ENCODE data around the gene PTPRT.

The PTPRT gene

GRCh38 chr20:43058077-43058476 lies 131.6 kb downstream of the PTPRT start:
- no peaks in the 10 kb centered on the region for H3K27me3 ChIP-seq
- H3K4me3 ChIP-seq (ENCODE audit: low read depth in 1 of 2, low read length in 1 of 2): no peak overlapping the region
- no peak overlapping the region for H3K27ac ChIP-seq
- TF ChIP-seq CTCF (IDR thresholded peaks at IDR 0.05): no peak
- H3K9me3 ChIP-seq: no peaks in the 10 kb centered on the region
- no peaks in the 10 kb centered on the region for H3K36me3 ChIP-seq
- no peaks in the 10 kb centered on the region for H3K4me1 ChIP-seq (ENCODE audit: control insufficient read depth in 1 of 2, insufficient read depth in 1 of 2, low read depth in 1 of 2, low read length in 1 of 2)

GRCh38 chr20:43057317-43057716 lies 132.4 kb downstream of the PTPRT start:
- Histone ChIP-seq H3K27ac (no peak overlapping the region), H3K9me3 (no peaks in the 10 kb centered on the region), H3K4me1 (ENCODE audit: control insufficient read depth in 1 of 2, insufficient read depth in 1 of 2, low read depth in 1 of 2, low read length in 1 of 2) (no peaks in the 10 kb centered on the region), H3K36me3 (no peaks in the 10 kb centered on the region), H3K4me3 (ENCODE audit: low read depth in 1 of 2, low read length in 1 of 2) (no peak overlapping the region), H3K27me3 (no peaks in the 10 kb centered on the region)
- no peak for TF ChIP-seq CTCF (IDR thresholded peaks at IDR 0.05)

- no peaks in the 10 kb centered on the region for H3K4me1 ChIP-seq (ENCODE audit: control insufficient read depth in 1 of 2, insufficient read depth in 1 of 2, low read depth in 1 of 2, low read length in 1 of 2)
- TF ChIP-seq CTCF (IDR thresholded peaks at IDR 0.05): no peak
- no peaks in the 10 kb centered on the region for H3K27me3 ChIP-seq
- H3K36me3 ChIP-seq: no peaks in the 10 kb centered on the region
- H3K9me3 ChIP-seq: no peaks in the 10 kb centered on the region
- no peak overlapping the region for H3K27ac ChIP-seq
- no peak overlapping the region for H3K4me3 ChIP-seq (ENCODE audit: low read depth in 1 of 2, low read length in 1 of 2)
Measured at GRCh38 chr20:43055181-43055884, 134.4 kb downstream of the PTPRT start.

GRCh38 chr20:43052532-43052931 lies 137.2 kb downstream of the PTPRT start:
- Histone ChIP-seq H3K4me3 (ENCODE audit: low read depth in 1 of 2, low read length in 1 of 2) (no peak overlapping the region), H3K36me3 (no peaks in the 10 kb centered on the region)
- no peak for TF ChIP-seq CTCF (IDR thresholded peaks at IDR 0.05)

GRCh38 chr20:43046966-43047365 lies 142.7 kb downstream of the PTPRT start:
- no peak for TF ChIP-seq CTCF (IDR thresholded peaks at IDR 0.05)
- H3K4me3 ChIP-seq (ENCODE audit: low read depth in 1 of 2, low read length in 1 of 2): no peak overlapping the region
- H3K36me3 ChIP-seq: no peaks in the 10 kb centered on the region
- H3K9me3 ChIP-seq: no peaks in the 10 kb centered on the region
- no peaks in the 10 kb centered on the region for H3K4me1 ChIP-seq (ENCODE audit: control insufficient read depth in 1 of 2, insufficient read depth in 1 of 2, low read depth in 1 of 2, low read length in 1 of 2)
- H3K27ac ChIP-seq: no peak overlapping the region
- H3K27me3 ChIP-seq: no peaks in the 10 kb centered on the region

More at GRCh38 chr20:43052532-43052931, 137.2 kb downstream of the PTPRT start:
- Histone ChIP-seq H3K27ac (no peak overlapping the region), H3K27me3 (no peaks in the 10 kb centered on the region), H3K4me1 (ENCODE audit: control insufficient read depth in 1 of 2, insufficient read depth in 1 of 2, low read depth in 1 of 2, low read length in 1 of 2) (no peaks in the 10 kb centered on the region), H3K9me3 (no peaks in the 10 kb centered on the region)

Measured in neutrophil (primary cell).